ENCODE data around the gene TOP3B.

TOP3B gene

DNA sequence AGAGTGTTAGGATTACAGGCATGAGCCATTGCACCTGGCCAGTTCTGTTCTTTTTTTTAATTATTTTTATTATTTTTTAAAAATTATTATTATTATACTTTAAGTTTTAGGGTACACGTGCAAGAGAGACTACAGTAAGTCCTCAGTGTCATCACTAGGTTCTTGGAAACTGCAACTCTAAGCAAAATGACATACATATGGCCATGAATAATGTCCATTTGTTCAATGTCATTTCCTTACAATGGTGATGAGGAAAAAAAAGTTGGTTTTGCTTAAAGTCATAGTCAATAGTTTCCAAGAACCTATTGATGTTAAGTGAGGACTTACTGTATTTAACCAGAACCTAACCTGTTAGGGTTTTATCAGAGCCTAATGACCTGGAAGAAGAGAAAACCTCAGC lies 29.4 kb upstream of the TOP3B start:
- DNase-seq (ENCODE audit: low read depth in 2 of 2) = no peak

DNA sequence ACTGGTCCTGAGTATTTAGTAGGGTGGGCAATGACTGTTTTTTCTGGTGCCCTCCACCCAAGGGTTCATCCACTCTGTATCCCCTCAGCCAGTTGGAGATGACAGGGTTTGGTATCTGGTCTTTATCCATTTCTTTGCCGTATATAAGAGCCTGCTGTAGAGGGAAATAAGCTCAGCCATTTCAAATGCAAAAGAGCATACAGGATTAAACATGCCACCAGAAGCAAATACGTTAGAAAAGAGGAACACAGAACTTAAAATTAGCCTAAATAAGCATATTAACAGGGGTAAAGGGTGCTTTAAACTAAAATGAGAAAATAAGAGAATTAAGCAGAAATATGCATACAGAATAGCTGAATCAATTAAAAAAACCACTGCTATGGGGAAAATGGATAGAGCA lies 27.8 kb upstream of the TOP3B start:
- no peak for DNase-seq (ENCODE audit: low read depth in 2 of 2)

DNA sequence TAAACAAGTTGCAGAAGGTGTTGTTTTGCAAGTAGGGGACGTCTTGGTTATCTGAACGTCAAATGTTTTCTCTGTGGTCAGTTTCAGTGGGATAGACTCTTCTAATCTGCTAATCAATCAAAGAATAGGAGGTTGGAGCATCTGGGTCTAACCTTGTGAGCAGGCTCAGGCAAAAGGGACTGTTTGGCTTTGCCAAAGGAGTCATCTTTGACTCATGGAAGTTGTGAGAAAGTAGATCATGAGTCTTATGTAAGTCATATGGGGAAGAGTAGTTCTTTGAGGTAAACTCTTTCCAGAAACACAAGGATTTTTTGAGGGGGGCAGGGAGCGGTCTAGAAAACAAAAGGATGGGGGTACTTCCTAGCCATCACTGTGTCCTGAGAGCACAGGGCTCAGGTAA lies 27.1 kb upstream of the TOP3B start:
- DNase-seq (ENCODE audit: low read depth in 2 of 2) = no peak

DNA sequence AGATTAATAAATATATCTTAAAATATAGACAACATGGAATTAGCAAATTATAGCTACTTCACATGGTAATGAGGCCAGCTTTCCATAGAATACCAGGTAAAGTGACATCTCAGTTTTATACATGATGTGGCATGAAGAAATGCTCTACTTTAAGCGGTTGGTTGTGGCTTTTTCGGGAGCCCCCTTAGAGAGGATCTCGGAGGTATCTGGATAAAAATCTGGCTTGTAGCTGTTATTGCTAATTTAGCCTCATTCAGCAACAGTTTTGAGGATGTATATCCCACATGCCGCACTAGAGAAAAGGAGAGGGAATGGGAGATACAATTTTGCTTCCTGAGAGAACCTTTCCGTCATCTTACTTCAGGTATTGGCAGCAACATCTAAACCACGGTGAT lies 24.0 kb upstream of the TOP3B start:
- DNase-seq (ENCODE audit: low read depth in 2 of 2) = no peak

DNA sequence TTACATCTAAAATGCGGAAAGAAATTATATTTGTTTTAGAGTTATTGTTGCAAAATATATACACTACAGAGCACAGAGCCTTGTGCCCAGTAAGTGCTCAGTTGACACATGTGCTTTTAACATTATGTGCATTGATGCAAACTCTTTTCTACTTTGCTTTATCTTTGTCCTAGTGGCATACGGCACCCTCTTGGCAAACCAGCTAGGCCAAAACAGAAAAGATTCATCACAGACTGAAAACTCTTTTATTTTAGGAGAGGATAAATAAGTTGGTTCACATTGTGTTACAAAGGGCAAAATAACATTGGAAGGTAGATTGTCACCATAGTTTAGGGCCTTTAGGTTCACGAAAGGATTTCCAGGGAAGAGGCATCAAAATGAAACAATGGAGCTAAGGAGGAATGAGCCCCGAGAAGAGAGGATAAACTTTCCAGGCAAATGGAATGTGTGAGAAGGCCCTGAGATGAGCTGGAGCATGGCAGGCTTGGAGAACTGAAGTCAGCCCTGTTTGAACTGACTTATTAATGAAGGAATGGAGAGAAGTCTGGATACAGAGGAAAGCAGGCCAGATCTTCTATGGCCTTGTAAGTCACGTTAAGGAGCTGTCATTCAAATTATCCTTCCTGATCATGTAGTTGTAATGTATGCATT lies 23.5 kb upstream of the TOP3B start:
- no peak for DNase-seq (ENCODE audit: low read depth in 2 of 2)

DNA sequence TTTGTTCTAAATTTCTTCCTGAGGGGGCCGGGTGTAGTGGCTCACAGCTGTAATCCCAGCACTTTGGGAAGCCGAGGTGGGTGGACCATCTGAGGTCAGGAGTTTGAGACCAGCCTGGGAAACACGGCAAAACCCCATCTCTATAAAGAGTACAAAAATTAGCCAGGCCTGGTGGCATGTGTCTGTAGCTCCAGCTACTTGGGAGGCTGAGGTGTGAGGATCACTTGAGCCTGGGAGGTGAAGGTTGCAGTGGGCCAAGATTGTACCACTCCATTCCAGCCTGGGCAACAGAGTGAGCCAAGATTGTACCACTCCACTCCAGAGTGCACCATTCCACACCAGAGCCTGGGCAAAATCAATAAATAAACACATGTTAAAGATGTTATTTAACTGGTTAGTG lies 20.6 kb upstream of the TOP3B start:
- no peak for DNase-seq (ENCODE audit: low read depth in 2 of 2)

DNA sequence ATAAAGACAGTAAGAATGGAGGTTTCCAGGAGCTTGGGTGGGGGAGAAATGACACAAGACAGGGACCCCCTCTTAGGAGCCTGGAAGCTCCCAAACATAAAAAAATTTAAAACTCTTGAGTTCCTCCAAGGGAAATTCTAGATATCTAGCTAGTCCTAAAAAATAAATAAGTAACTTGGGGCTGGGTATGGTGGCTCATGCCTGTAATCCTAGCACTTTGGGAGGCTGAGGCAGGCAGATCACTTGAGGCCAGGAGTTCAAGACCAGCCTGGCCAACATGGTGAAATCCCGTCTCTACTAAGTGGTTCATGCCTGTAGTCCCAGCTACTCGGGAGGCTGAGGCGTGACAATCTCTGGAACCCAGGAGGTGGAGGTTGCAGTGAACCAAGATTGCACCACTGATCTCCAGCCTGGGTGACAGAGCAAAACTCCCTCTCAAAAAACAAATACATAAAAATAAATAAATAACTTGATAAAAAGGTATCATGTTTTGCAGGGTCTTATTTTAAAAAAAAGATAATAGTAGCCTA lies 20.0 kb upstream of the TOP3B start:
- DNase-seq (ENCODE audit: low read depth in 2 of 2) = no peak

DNA sequence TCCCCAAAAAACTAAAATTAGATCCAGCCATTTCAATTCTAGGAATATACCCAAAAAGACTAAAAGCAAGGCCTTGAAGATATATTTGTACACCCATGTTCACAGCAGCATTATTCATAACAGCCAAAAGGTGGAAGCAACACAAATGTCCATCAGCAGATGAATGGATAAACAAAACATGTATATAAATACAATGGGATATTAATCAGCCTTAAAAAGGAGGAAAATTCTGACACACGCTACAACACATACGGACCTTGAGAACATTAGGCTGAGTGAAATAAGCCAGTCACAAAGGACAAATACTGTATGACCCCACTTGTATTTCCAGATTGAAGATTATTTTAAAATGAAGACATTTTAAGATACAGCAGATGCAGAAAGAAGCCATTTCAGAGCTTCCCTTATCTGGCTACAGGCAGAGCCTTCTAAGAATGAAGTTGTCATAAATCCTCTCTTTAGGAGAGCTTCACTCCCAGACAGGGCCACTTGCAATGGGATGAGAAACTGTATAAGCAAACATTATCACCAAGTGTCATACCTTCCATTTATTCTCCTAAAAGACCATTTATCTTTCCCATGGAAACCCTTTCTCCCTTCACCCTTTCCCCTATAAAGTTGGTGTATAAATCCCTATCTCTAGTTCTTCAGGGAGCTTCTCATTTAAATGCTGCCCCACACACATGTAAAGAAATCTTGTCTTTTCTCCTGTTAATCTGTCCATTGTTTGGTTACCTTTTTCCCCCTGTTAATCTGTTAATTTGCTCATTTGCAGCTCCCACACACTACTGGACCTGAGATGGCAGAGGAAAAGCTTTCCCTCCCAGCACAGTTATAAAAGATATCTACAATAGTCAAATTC lies 19.3 kb upstream of the TOP3B start:
- DNase-seq (ENCODE audit: low read depth in 2 of 2) = no peak

DNA sequence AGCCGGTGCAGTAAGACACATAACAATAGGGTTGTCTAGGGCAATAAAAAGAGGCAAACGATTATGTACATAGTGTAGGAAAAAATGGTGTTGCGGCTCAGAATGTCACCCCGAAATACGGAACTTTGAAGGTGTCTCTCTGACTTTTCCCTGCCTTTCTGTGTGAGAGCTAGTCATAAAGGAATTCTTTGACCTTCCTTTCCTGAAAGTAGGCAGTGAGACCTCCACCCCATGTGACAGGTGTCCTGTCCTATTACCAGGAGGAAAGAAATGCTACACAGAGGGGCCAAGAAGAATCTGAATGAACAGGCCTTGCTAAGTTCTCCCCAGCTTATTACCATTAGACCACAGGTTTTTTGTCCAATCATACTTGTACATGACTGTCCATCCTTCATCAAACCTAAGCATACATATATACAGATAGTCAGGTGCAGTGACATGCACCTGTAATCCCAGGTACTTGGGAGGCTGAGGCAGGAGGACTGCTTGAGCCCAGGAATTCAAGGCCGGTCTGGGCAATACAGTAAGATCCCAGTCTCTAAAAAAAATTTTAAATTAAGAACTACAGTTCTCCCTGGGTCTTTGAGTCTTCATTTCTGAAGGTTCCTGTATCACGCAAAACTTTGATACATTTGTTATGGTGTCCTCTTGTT lies 16.1 kb upstream of the TOP3B start:
- no peak for DNase-seq (ENCODE audit: low read depth in 2 of 2)

DNA sequence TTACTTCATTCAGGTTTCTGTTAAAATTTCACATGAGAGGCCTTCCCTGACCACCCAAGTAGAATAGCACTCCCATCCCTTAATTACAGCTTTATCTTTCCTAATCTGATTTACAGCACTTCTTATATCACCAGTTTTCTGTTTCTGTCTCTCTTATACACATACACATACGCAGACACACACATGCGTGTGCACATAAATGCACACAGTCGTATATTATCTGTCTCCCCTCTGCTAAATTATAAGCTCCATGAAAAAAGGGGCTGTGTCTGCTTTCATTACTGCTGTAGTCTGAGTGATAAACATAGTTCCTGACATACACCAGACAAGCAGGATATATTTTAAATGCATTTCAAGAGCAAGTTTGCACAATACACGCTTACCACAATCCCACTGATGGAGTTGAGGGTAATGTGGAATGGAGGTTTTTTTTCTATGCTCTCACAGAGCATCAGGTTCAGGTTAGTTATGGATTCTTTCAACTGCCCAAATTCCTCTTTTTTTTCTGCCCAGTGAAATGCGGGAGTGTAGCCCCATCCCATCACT lies 13.7 kb upstream of the TOP3B start:
- no peak for DNase-seq (ENCODE audit: low read depth in 2 of 2)

DNA sequence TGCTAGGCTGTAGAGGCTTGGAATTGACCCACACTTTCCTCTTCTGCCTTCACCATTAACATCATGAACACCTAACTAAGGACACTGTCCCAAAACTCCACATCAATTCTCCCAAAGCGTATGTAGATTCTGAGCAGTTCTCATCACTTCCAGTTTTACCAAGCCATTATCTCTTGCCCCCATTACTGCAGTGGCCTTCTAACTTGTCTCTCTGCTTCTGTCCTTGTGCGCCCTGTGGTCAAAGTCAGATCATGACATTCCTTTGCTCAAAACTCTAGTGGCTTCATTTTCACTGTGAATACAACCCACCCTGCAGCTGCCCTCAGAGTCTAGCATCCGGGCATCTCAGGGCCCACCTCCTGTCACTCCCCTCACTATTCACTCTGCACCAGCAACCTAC lies 13.1 kb upstream of the TOP3B start:
- DNase-seq (ENCODE audit: low read depth in 2 of 2) = no peak

DNA sequence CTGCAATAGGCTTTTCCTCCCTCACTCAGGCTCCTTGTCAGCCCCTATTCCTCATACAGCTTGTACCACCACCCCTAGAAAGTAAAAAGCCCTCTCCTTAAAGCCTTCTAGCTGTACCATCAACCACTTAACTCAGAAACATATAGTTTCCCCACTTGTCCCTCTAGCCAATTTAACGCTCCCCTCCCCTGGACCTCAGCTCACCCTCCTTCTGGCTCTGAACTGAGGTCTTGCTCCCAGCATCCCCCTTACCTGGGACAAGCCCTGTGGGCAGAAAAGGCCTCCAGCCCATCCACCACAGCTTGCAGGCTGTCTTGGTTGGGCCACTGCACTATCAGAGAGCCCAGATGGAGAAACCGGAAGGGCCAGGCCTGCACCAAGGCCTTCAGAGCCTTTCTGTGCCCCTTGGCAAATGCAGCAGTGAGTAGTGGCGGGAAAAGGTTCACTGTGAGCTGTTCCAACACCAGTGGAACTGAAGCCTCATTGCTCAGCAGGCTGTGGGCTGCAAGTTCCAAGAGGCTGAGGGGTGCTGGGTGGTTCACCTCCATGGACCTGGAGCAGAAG lies 12.4 kb upstream of the TOP3B start:
- DNase-seq (ENCODE audit: low read depth in 2 of 2) = no peak

DNA sequence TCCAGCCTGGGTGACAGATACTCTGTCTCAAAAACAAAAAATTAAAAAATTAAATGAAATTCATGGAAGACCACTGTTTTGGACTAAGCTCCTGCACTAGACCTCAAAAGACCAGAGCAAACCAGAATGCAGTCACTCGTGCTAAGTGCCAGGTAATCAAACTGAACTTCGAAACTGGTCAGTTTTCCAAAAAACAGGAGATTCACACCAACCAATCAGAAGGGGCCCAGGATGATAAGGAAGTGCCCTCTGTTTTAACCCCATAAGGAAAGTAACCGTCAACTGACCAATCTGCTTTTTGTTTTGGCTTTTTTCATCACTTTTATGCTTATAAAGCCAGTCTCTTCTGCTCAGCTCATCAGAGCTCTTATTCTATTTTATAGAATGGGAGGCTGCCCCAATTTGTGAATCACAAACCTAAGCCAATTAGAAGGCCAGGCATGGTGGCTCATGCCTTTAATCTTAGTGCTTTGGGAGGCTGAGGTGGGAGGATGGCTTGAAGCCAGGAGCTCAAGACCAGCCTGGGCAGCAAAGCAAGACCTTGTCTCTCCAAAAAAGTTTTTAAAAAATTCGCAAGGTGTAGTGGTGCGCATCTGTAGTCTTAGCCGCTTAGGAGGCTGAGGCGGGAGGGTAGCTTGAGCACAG lies 10.1 kb upstream of the TOP3B start:
- no peak for DNase-seq (ENCODE audit: low read depth in 2 of 2)

DNA sequence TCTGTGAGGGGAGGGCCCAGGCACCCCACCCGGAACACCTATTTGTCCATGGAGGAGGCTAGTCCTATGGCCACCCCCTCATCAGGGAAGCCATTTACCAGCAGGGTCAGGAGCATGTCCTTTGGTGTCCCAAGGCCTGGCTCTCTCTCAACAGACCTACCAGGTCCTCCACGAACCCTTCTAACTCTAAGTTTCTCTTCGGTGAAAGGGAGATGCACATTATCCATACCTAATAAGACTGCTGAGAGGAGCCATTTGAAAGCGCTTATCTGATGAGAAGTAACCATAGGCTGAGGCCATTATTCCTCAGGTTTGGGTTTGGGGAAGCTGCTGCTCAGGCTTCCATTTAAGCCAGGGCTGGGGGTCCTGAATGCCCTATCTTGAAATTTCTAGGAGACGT lies 9.2 kb upstream of the TOP3B start:
- no peak for DNase-seq (ENCODE audit: low read depth in 2 of 2)

DNA sequence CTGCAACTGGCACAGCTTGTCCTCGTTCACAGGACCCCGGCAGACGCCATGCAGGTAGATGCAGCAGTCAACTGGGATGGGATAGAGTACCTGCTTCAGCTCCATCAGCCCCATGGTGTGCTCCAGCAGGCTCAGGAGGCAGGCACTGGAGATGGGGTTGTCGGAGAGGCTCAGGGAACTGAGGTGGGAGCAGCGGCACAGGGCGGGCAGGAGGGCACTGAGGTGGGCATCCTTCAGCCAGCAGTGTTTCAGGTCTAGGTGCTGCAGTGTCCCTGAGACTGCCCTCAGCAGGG lies 8.7 kb upstream of the TOP3B start:
- no peak for DNase-seq (ENCODE audit: low read depth in 2 of 2)

DNA sequence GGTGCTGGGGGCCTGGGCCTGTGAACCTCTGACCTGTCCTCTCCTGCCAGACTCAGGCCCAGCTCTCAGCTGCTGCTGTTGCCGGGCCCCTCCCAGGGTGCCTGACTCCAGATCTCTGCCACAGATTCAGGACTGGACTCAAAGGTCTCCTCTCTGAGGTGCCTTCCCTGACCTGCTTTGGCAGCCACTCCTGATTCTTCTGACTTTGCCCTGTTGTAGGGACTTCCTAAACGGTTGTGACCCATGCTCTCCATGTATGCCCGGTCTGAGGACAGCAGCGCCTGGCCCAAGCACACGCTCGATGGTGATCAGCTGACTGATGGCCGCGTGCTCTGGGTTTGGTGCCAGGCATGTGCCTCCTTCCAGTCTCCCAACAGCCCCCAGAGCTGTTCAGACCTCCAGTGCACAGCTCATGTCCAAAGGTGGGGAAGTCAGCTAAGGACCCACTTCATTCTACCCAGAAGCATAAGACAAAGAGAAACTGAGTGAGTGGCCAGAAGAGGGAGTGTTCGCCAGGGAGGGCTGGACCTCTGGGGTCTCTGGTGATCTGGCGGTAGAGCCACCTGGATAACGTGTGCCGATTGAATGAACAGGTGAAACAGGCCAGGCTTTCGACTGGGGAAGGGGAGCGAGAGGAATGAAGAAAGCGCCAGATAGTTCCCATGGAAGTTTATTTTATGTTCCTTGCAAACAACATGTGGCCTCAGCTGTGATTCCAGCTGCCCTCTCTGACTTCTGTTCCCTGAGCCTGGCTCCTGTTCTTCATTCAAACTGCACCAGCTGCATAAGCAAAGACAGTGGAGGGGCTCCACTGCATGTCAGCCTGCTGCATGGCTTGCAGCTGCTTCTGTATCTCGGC lies 8.1 kb upstream of the TOP3B start:
- DNase-seq (ENCODE audit: low read depth in 2 of 2) = no peak

DNA sequence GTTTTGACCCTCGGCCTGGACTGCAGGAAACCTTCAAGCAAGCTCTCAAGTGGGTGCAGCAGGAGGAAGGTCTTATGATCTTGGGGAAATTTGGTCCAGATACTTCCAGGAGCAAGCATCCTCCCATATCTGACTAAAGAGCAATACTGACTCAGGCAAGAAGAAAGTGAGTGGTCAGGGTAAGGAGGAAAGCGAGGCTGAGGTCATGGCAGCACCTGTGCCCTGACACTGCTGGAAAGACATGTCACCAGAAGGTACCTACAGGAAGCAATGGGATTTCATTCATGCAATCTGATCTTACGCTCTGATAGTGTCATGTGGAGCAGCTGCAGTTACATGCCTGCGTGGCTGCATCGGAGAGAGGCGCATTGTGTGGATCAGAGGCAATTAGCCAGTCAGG lies 6.5 kb upstream of the TOP3B start:
- no peak for DNase-seq (ENCODE audit: low read depth in 2 of 2)

DNA sequence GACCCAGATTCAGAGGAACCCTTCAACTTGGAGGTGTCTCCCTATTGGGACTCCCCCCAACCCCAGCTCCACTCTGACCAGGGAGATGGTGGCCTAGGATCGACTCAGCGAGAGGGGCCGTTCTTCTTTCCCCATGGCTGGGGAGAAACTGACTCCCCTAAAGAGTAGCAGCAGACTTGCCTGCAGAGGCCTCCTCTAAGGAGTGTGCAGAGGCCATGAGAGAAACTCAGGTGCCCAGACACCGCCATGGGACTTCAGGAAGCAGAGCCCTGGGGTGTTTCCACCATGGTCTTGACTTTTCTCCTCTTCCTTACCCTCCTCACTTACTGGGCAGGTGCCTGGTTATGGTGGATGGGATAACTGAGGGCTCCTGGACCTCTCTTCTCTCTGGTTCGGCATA lies 2.6 kb upstream of the TOP3B start:
- no peak for DNase-seq (ENCODE audit: low read depth in 2 of 2)

DNA sequence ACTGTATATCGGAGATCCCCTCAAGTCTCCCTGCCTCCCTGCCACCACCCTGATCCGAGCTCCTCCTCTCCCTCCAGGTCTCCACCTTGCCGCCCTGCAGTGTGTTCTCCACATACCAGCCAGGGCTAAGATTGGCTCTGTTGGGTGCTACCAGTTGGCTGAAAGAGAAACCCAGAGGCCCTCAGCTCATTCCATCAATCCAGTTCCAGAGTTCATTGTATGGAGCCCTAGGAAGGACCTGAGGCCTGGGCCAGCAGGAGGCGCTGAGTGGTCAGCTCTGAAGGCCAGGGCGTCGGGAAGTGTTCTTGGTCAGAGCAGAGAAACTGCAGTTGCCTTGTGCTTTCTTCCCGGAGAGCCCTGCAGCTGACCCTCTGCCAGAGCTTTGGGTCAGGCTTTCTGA lies 2.2 kb upstream of the TOP3B start:
- no peak for DNase-seq (ENCODE audit: low read depth in 2 of 2)

DNA sequence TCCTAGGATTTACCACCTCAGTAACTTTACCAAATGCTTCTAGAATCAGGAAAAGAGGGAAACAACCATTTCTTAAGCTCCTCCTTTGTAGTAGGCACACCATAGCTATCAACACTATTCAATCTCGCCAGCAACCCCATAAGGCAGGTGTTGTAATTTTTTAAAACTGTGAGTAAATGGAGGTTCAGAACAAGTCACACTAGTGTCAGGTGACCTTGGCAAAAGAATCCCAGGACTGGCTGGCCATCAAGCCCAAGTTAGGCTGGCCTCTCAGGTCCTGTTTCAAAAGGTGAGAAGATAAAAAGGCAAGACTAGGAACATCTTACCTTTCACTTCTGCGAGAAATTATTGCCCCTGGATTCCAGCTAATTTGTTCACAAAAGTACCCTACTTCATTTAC lies 713 bp downstream of the TOP3B start:
- DNase-seq (ENCODE audit: low read depth in 2 of 2) = no peak

DNA sequence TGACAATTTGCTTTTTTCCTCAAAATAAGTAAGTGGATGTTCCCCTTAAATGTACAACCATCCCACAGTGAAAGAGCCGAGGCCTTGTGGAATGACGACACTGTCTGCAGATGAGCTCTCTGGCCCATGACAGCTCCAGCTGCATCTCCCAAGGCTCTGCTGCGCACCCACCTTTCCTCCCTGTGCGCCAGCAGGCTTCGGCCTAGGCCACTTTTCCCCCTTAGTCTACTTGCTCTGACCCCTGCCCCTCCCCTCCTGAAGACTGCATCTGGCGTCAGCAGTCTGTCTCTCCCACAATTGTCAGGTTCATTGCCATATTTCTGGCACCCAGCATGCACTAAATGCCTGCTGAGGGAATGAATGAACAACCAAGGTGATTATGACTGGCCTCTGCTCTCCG lies 2.0 kb downstream of the TOP3B start:
- no peak for DNase-seq (ENCODE audit: low read depth in 2 of 2)

All from stimulated activated CD8-positive, alpha-beta memory T cell treated with anti-CD3 and anti-CD28 coated beads, Interleukin-7, amount 100 ng/mL, for 1 hour (primary cell).